ENCODE data around the gene TANC1. TPM values are rescaled to one million over a fixed set of nuclear protein-coding genes. Genes with fewer than 3 reads are reported as not detected.

Gene TANC1
- polyA plus RNA-seq, 2 donors = 18.1 to 21.4 TPM

GRCh38 chr2:158955842-158956365 lies 12.5 kb upstream of the TANC1 start:
- H3K9me3 ChIP-seq (ENCODE audit: control insufficient read depth in 2 of 2, insufficient read depth in 1 of 2, low read depth in 1 of 2, low read length in 1 of 2) = no peaks in the 10 kb centered on the region
- H3K4me1 ChIP-seq (ENCODE audit: control insufficient read depth in 2 of 2, insufficient read depth in 2 of 2, low read length in 1 of 2) = peaks cover 0 to 4% of the 10 kb centered on the region in 2 donors
- no peaks in the 10 kb centered on the region for H3K27me3 ChIP-seq (ENCODE audit: control insufficient read depth in 1 of 2, insufficient read depth in 2 of 2, low read length in 2 of 2)
- 51 to 54% methylated on average over 2 of the region's 2 CpGs for WGBS, 2 donors
- no peaks in the 10 kb centered on the region for H3K36me3 ChIP-seq (ENCODE audit: control insufficient read depth in 2 of 2, insufficient read depth in 2 of 2, low read length in 1 of 2)
- H3K4me3 ChIP-seq (ENCODE audit: low read depth in 1 of 2, low read length in 2 of 2) = no peak overlapping the region
- no peak overlapping the region for H3K27ac ChIP-seq (ENCODE audit: low read depth in 2 of 2, low read length in 1 of 2)

- peaks cover 0 to 4% of the 10 kb centered on the region in 2 donors for H3K4me1 ChIP-seq (ENCODE audit: control insufficient read depth in 2 of 2, insufficient read depth in 2 of 2, low read length in 1 of 2)
- H3K27ac ChIP-seq (ENCODE audit: low read depth in 2 of 2, low read length in 1 of 2) = no peak overlapping the region
- no peaks in the 10 kb centered on the region for H3K36me3 ChIP-seq (ENCODE audit: control insufficient read depth in 2 of 2, insufficient read depth in 2 of 2, low read length in 1 of 2)
- H3K9me3 ChIP-seq (ENCODE audit: control insufficient read depth in 2 of 2, insufficient read depth in 1 of 2, low read depth in 1 of 2, low read length in 1 of 2) = no peaks in the 10 kb centered on the region
- WGBS, 2 donors = 95 to 97% methylated on average over 1 of the region's 1 CpG
- H3K27me3 ChIP-seq (ENCODE audit: control insufficient read depth in 1 of 2, insufficient read depth in 2 of 2, low read length in 2 of 2) = no peaks in the 10 kb centered on the region
- no peak overlapping the region for H3K4me3 ChIP-seq (ENCODE audit: low read depth in 1 of 2, low read length in 2 of 2)
Measured at GRCh38 chr2:158958365-158958764, 10.1 kb upstream of the TANC1 start.

- H3K27ac ChIP-seq (ENCODE audit: low read depth in 2 of 2, low read length in 1 of 2) = no peak overlapping the region
- H3K9me3 ChIP-seq (ENCODE audit: control insufficient read depth in 2 of 2, insufficient read depth in 1 of 2, low read depth in 1 of 2, low read length in 1 of 2) = no peaks in the 10 kb centered on the region
- no peaks in the 10 kb centered on the region for H3K36me3 ChIP-seq (ENCODE audit: control insufficient read depth in 2 of 2, insufficient read depth in 2 of 2, low read length in 1 of 2)
- no peaks in the 10 kb centered on the region for H3K4me1 ChIP-seq (ENCODE audit: control insufficient read depth in 2 of 2, insufficient read depth in 2 of 2, low read length in 1 of 2)
- H3K4me3 ChIP-seq (ENCODE audit: low read depth in 1 of 2, low read length in 2 of 2) = no peak overlapping the region
- WGBS, 2 donors = 97 to 100% methylated on average over 2 of the region's 2 CpGs
- H3K27me3 ChIP-seq (ENCODE audit: control insufficient read depth in 1 of 2, insufficient read depth in 2 of 2, low read length in 2 of 2) = no peaks in the 10 kb centered on the region
Measured at GRCh38 chr2:158960193-158960592, 8.2 kb upstream of the TANC1 start.

- WGBS, 2 donors = 97 to 98% methylated on average over 1 of the region's 1 CpG
- no peak overlapping the region for H3K4me3 ChIP-seq (ENCODE audit: low read depth in 1 of 2, low read length in 2 of 2)
Measured at GRCh38 chr2:158962074-158962473, 6.4 kb upstream of the TANC1 start.

GRCh38 chr2:158963071-158963470 lies 5.4 kb upstream of the TANC1 start:
- 91 to 92% methylated on average over 3 of the region's 3 CpGs for WGBS, 2 donors
- H3K27me3 ChIP-seq (ENCODE audit: control insufficient read depth in 1 of 2, insufficient read depth in 2 of 2, low read length in 2 of 2) = no peaks in the 10 kb centered on the region

More at GRCh38 chr2:158962074-158962473, 6.4 kb upstream of the TANC1 start:
- Histone ChIP-seq H3K36me3 (ENCODE audit: control insufficient read depth in 2 of 2, insufficient read depth in 2 of 2, low read length in 1 of 2) (no peaks in the 10 kb centered on the region), H3K9me3 (ENCODE audit: control insufficient read depth in 2 of 2, insufficient read depth in 1 of 2, low read depth in 1 of 2, low read length in 1 of 2) (no peaks in the 10 kb centered on the region), H3K27ac (ENCODE audit: low read depth in 2 of 2, low read length in 1 of 2) (no peak overlapping the region), H3K27me3 (ENCODE audit: control insufficient read depth in 1 of 2, insufficient read depth in 2 of 2, low read length in 2 of 2) (no peaks in the 10 kb centered on the region), H3K4me1 (ENCODE audit: control insufficient read depth in 2 of 2, insufficient read depth in 2 of 2, low read length in 1 of 2) (no peaks in the 10 kb centered on the region)

GRCh38 chr2:158965107-158965506 lies 3.3 kb upstream of the TANC1 start:
- 92% methylated on average over 5 of the region's 5 CpGs for WGBS, 2 donors
- Histone ChIP-seq H3K4me3 (ENCODE audit: low read depth in 1 of 2, low read length in 2 of 2) (no peak overlapping the region), H3K36me3 (ENCODE audit: control insufficient read depth in 2 of 2, insufficient read depth in 2 of 2, low read length in 1 of 2) (no peaks in the 10 kb centered on the region), H3K4me1 (ENCODE audit: control insufficient read depth in 2 of 2, insufficient read depth in 2 of 2, low read length in 1 of 2) (no peaks in the 10 kb centered on the region), H3K9me3 (ENCODE audit: control insufficient read depth in 2 of 2, insufficient read depth in 1 of 2, low read depth in 1 of 2, low read length in 1 of 2) (no peaks in the 10 kb centered on the region), H3K27me3 (ENCODE audit: control insufficient read depth in 1 of 2, insufficient read depth in 2 of 2, low read length in 2 of 2) (no peaks in the 10 kb centered on the region), H3K27ac (ENCODE audit: low read depth in 2 of 2, low read length in 1 of 2) (no peak overlapping the region)

More at GRCh38 chr2:158963071-158963470, 5.4 kb upstream of the TANC1 start:
- no peaks in the 10 kb centered on the region for H3K4me1 ChIP-seq (ENCODE audit: control insufficient read depth in 2 of 2, insufficient read depth in 2 of 2, low read length in 1 of 2)
- H3K4me3 ChIP-seq (ENCODE audit: low read depth in 1 of 2, low read length in 2 of 2) = no peak overlapping the region
- H3K27ac ChIP-seq (ENCODE audit: low read depth in 2 of 2, low read length in 1 of 2) = no peak overlapping the region
- H3K36me3 ChIP-seq (ENCODE audit: control insufficient read depth in 2 of 2, insufficient read depth in 2 of 2, low read length in 1 of 2) = no peaks in the 10 kb centered on the region
- H3K9me3 ChIP-seq (ENCODE audit: control insufficient read depth in 2 of 2, insufficient read depth in 1 of 2, low read depth in 1 of 2, low read length in 1 of 2) = no peaks in the 10 kb centered on the region

GRCh38 chr2:158965641-158966040 lies 2.8 kb upstream of the TANC1 start:
- no peaks in the 10 kb centered on the region for H3K4me1 ChIP-seq (ENCODE audit: control insufficient read depth in 2 of 2, insufficient read depth in 2 of 2, low read length in 1 of 2)
- no peak overlapping the region for H3K27ac ChIP-seq (ENCODE audit: low read depth in 2 of 2, low read length in 1 of 2)
- H3K27me3 ChIP-seq (ENCODE audit: control insufficient read depth in 1 of 2, insufficient read depth in 2 of 2, low read length in 2 of 2) = no peaks in the 10 kb centered on the region
- no peak overlapping the region for H3K4me3 ChIP-seq (ENCODE audit: low read depth in 1 of 2, low read length in 2 of 2)
- no peaks in the 10 kb centered on the region for H3K36me3 ChIP-seq (ENCODE audit: control insufficient read depth in 2 of 2, insufficient read depth in 2 of 2, low read length in 1 of 2)
- WGBS, 2 donors = 79 to 81% methylated on average over 3 of the region's 3 CpGs
- H3K9me3 ChIP-seq (ENCODE audit: control insufficient read depth in 2 of 2, insufficient read depth in 1 of 2, low read depth in 1 of 2, low read length in 1 of 2) = no peaks in the 10 kb centered on the region

GRCh38 chr2:158966312-158966711 lies 2.1 kb upstream of the TANC1 start:
- Histone ChIP-seq H3K36me3 (ENCODE audit: control insufficient read depth in 2 of 2, insufficient read depth in 2 of 2, low read length in 1 of 2) (no peaks in the 10 kb centered on the region), H3K4me1 (ENCODE audit: control insufficient read depth in 2 of 2, insufficient read depth in 2 of 2, low read length in 1 of 2) (no peaks in the 10 kb centered on the region), H3K27ac (ENCODE audit: low read depth in 2 of 2, low read length in 1 of 2) (no peak overlapping the region), H3K9me3 (ENCODE audit: control insufficient read depth in 2 of 2, insufficient read depth in 1 of 2, low read depth in 1 of 2, low read length in 1 of 2) (no peaks in the 10 kb centered on the region), H3K4me3 (ENCODE audit: low read depth in 1 of 2, low read length in 2 of 2) (no peak overlapping the region), H3K27me3 (ENCODE audit: control insufficient read depth in 1 of 2, insufficient read depth in 2 of 2, low read length in 2 of 2) (no peaks in the 10 kb centered on the region)
- WGBS, 2 donors = 81 to 88% methylated on average over 1 of the region's 1 CpG

GRCh38 chr2:158967114-158967730 lies 1.2 kb upstream of the TANC1 start:
- 44 to 50% methylated on average over 12 of the region's 12 CpGs for WGBS, 2 donors
- Histone ChIP-seq H3K9me3 (ENCODE audit: control insufficient read depth in 2 of 2, insufficient read depth in 1 of 2, low read depth in 1 of 2, low read length in 1 of 2) (no peaks in the 10 kb centered on the region), H3K4me3 (ENCODE audit: low read depth in 1 of 2, low read length in 2 of 2) (peak overlapping the region in 1 of 2 donors; percentile 79), H3K4me1 (ENCODE audit: control insufficient read depth in 2 of 2, insufficient read depth in 2 of 2, low read length in 1 of 2) (peaks cover 0 to under 1% of the 10 kb centered on the region in 2 donors), H3K36me3 (ENCODE audit: control insufficient read depth in 2 of 2, insufficient read depth in 2 of 2, low read length in 1 of 2) (no peaks in the 10 kb centered on the region), H3K27ac (ENCODE audit: low read depth in 2 of 2, low read length in 1 of 2) (peak overlapping the region; percentile 90 to 94), H3K27me3 (ENCODE audit: control insufficient read depth in 1 of 2, insufficient read depth in 2 of 2, low read length in 2 of 2) (no peaks in the 10 kb centered on the region)

All from esophagus (tissue), 2 donors.